ENCODE data around the gene COL18A1.

Gene COL18A1

DNA sequence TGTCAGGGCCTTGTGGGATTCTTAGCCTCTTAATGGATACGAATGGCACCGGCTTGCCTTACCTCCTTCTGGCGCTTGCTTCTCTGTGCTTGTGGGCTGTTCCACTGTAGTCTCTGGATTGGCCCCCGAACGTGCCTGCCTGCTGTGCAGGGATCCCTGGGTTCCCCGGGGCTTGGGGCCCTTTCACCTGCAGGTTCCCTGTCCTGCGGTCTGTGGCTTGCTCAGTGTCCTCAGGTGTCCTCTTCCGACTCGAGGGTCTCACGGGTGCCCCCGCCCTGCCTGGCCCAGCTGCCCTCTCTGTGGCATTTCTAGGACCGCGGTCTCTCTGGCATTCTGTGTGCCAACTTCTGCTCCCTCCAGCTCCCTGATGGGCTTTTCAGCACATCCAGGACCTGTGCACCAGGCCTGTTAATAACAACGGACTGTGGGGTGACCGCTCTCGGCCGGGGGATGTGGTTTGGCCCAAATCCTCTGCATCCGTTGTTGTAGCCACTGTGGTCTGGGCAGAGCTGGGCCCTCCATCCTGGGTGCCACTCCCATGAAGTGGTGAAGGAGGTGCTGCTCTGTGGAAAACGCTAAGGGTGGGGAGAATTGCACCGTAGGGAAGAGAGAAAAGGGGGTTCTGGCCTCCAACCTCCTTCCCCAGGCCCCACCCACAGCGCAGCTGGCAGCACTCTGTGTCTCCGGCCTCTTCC is 12.4 kb downstream of the COL18A1 start:
- TF ChIP-seq, protein P1, sequence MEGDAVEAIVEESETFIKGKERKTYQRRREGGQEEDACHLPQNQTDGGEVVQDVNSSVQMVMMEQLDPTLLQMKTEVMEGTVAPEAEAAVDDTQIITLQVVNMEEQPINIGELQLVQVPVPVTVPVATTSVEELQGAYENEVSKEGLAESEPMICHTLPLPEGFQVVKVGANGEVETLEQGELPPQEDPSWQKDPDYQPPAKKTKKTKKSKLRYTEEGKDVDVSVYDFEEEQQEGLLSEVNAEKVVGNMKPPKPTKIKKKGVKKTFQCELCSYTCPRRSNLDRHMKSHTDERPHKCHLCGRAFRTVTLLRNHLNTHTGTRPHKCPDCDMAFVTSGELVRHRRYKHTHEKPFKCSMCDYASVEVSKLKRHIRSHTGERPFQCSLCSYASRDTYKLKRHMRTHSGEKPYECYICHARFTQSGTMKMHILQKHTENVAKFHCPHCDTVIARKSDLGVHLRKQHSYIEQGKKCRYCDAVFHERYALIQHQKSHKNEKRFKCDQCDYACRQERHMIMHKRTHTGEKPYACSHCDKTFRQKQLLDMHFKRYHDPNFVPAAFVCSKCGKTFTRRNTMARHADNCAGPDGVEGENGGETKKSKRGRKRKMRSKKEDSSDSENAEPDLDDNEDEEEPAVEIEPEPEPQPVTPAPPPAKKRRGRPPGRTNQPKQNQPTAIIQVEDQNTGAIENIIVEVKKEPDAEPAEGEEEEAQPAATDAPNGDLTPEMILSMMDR (IDR thresholded peaks at IDR 0.05; ENCODE audit: low read depth, low read length): no peak
- DNase-seq (ENCODE audit: extremely low read depth, low read depth): no peak

DNA sequence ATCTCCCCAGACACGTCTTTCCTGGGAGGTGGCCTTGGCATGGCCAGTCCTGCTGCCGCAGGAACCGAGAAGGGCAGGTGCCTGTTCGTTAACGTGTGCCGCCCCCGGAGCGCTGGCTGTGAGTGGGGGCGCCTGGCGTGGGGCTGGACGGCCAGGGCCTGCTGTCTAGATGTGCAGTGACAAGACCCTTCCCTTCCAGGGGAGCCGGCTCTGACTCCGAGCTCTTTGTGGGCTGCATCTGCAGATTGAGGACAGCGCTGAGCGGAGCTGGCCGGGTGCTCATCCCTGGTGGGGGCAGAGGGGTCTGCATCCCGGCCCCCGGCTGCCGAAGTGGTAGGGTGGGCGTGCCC is 13.0 kb downstream of the COL18A1 start:
- DNase-seq (ENCODE audit: extremely low read depth, low read depth): no peak
- TF ChIP-seq, protein P1 (IDR thresholded peaks at IDR 0.05; ENCODE audit: low read depth, low read length): no peak

DNA sequence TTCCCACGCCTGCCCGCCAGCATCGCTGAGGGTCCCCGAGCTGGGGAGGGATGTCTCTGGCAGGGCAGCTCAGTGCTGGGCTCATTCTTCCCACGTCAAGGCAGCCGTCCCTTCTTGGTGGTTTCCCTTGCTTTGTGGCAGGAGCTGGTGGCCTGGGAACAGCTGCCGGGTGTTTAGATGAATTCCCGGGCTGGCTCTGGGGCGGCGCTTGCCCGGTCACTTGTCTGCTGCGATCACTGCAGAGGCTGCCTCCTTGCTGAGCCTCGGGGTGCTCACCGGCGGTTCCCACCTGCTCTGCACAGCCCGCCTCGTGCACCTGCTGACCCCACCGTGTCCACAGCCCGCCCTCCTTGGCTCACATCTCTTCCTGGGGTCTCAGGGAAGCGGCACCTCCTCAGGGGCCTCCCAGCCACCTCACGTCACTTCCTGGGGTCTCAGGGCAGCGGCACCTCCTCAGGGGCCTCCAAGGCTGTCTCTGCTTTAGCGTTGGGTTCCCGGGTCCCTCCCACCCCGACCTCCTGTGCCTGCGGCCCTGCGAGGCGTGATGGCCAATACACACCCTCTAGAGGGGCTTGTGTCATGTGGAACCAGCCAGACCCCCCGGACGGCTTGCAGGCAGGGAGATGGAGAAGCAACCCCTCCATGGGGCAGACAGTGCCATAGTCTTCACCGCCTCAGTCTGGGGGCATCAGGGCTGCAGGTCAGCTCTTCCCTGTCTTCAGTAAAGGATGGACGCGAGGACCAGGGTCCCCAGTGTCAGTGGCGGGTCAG is 13.5 kb downstream of the COL18A1 start:
- TF ChIP-seq, protein P1 (IDR thresholded peaks at IDR 0.05; ENCODE audit: low read depth, low read length): no peak
- DNase-seq (ENCODE audit: extremely low read depth, low read depth): no peak

DNA sequence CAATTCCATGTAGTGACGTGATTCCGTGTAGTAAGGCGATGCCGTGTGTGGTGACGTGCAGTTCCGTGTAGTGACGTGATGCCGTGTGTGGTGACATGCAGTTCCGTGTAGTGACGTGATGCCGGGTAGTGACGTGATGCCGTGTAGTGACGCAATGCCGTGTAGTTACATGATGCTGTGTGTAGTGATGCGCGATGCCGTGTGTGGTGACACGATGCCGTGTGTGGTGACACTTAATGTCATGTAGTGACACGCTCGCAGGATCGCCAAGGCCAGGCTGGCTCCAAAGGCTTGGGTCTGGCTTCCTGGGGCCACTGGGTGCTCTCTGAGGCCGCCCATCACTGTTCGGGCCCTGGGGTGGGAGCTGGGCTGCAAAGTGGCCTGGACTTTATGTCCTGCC is 14.2 kb downstream of the COL18A1 start:
- no peak for DNase-seq (ENCODE audit: extremely low read depth, low read depth)

DNA sequence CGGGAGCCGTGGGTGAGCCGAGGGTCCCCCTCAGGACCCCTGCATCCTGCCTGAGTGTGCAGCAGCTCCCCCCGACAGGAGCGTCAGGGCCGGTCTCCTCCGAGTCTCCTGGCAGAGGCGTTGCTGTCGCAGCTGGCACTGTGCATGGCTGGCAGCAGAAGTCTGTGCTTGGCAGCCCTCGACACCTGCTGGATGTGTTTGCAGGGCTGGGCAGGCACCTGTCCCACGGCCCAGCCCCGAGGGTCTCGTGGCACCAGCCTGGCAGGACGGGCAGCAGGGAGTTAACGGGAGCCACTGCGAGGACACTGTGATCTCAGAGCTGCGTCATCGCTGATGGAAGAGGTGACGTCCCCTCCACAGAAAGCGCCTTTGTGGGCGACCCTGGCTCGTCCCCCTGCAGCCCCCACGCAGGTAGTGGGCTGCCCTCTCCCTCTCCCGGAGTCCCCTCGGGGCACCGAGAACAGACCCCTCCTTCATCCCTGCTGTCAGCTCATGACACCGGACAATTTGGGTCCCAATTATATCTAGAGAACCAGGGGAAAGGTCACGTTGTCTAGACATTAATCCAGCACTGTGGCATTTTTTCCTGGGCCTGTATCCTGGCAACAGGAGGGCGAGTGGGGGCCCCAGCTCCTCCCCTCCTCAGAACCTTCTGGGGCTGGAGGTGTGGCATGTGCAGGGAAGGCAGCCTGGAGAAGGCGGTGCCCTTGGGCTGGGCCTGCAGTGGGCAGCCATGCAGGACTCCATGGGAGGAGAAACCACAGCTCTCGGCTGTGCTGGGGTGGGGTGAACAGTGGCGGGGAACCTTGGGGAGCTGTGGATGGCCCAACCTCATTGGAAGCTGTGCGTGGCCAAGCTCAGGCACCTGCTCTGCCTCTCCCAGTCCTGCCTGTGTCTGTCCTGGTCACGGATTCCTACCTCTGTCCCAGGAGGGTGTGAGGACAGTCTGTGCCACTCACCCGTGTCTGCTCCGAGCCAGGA is 15.4 kb downstream of the COL18A1 start:
- DNase-seq (ENCODE audit: extremely low read depth, low read depth): no peak

More for the DNA sequence above, 14.2 kb downstream of the COL18A1 start:
- TF ChIP-seq, protein P1 (IDR thresholded peaks at IDR 0.05; ENCODE audit: low read depth, low read length): no peak

DNA sequence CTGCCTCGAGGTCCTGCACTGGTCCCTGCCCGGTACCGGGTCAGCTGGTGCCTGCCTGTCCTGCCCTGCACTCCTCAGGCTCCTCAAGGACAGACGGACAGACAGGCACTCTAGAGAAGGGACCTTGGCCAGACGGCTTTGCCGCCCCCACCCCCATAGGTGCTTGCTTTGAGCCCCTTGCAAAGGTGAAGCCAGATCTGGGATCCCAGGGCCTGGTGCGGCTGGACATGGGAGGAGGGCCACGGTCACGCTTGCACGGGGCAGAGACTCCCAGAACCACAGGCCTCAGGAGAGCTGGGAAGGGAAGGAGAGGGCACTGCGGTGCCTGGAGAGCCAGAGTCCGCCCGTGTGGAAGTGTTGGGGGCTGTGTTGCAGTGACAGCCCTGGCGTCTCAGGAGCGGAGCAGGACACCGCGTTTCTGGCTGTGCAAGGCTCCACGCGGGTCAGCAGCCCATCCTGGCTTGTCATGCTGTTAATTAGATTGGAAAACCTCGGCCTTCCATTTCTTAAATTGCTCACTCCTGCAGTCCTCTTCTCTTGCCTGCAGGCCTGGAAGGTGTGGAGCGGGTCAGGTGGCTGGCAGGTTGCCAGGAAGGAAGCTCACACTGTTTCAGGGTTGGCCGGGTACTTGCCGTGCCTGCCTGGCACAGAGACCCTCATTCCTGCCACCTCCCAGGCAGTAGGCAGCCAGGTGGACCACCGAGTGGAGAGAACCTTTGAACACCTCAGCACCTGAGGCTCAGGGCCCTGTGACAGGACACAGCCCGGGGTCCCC is 16.3 kb downstream of the COL18A1 start:
- TF ChIP-seq, protein P1 (IDR thresholded peaks at IDR 0.05; ENCODE audit: low read depth, low read length): no peak
- DNase-seq (ENCODE audit: extremely low read depth, low read depth): no peak

More for the DNA sequence above, 15.4 kb downstream of the COL18A1 start:
- TF ChIP-seq, protein P1 (IDR thresholded peaks at IDR 0.05; ENCODE audit: low read depth, low read length): no peak
